ENCODE results near the gene APOC3. TPM values are rescaled to one million over a fixed set of nuclear protein-coding genes. Genes with fewer than 3 reads are reported as not detected.
A peak's percentile ranks its signal among the peaks of the same experiment; 100 is the strongest.

APOC3 gene
- total and polyA plus RNA-seq, 4 donors: 608 to 24,129 (median 9,307) TPM

GRCh38 chr11:116813170-116813569 is 16.5 kb upstream of the APOC3 start:
- peak overlapping the region in 1 of 2 donors; percentile 2 for H3K9ac ChIP-seq (ENCODE audit: low read depth in 1 of 2, low read length in 2 of 2)
- no peaks in the 10 kb centered on the region for H3K36me3 ChIP-seq (ENCODE audit: control insufficient read depth in 4 of 4, insufficient read depth in 3 of 4, low read depth in 1 of 4, low read length in 3 of 4)
- H3K9me3 ChIP-seq (ENCODE audit: control insufficient read depth in 4 of 4, low read length in 3 of 4): no peaks in the 10 kb centered on the region
- peaks cover 9 to 55% (median 34%) of the 10 kb centered on the region in 4 donors for H3K4me1 ChIP-seq (ENCODE audit: control insufficient read depth in 4 of 4, insufficient read depth in 4 of 4, low read length in 3 of 4)
- WGBS: 98% methylated on average over 1 of the region's 1 CpG
- TF ChIP-seq EGR1 (IDR thresholded peaks at IDR 0.05; ENCODE audit: low read depth in 2 of 2) (no peak), ATF3 (IDR thresholded peaks at IDR 0.05) (no peak), RAD21 (IDR thresholded peaks at IDR 0.05) (no peak), FOXA2 (IDR thresholded peaks at IDR 0.05) (no peak), FOXA1 (IDR thresholded peaks at IDR 0.05) (no peak), TAF1 (conservative IDR thresholded peaks at IDR 0.05) (no peak), GABPA (IDR thresholded peaks at IDR 0.05 in 1 of 2, conservative IDR thresholded peaks at IDR 0.05 in 1 of 2) (no peak), NR2F2 (IDR thresholded peaks at IDR 0.05) (no peak), YY1 (IDR thresholded peaks at IDR 0.05) (no peak), JUND (IDR thresholded peaks at IDR 0.05) (no peak), SP1 (IDR thresholded peaks at IDR 0.05) (no peak), RXRA (IDR thresholded peaks at IDR 0.05) (no peak), MAX (IDR thresholded peaks at IDR 0.05) (no peak), HNF4A (conservative IDR thresholded peaks at IDR 0.05) (no peak)
- TF ChIP-seq, protein P1, sequence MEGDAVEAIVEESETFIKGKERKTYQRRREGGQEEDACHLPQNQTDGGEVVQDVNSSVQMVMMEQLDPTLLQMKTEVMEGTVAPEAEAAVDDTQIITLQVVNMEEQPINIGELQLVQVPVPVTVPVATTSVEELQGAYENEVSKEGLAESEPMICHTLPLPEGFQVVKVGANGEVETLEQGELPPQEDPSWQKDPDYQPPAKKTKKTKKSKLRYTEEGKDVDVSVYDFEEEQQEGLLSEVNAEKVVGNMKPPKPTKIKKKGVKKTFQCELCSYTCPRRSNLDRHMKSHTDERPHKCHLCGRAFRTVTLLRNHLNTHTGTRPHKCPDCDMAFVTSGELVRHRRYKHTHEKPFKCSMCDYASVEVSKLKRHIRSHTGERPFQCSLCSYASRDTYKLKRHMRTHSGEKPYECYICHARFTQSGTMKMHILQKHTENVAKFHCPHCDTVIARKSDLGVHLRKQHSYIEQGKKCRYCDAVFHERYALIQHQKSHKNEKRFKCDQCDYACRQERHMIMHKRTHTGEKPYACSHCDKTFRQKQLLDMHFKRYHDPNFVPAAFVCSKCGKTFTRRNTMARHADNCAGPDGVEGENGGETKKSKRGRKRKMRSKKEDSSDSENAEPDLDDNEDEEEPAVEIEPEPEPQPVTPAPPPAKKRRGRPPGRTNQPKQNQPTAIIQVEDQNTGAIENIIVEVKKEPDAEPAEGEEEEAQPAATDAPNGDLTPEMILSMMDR (IDR thresholded peaks at IDR 0.05; ENCODE audit: low read depth, low read length, missing input control): no peak
- H3K27ac ChIP-seq (ENCODE audit: low read depth in 1 of 2, low read length in 2 of 2): peak overlapping the region; percentile 76 to 86
- H3K4me3 ChIP-seq (ENCODE audit: low read depth in 1 of 3, low read length in 3 of 3): peak overlapping the region in 1 of 3 donors; percentile 6
- H3K27me3 ChIP-seq (ENCODE audit: control insufficient read depth in 4 of 4, insufficient read depth in 4 of 4, low read length in 3 of 4): no peaks in the 10 kb centered on the region
- no peak for DNase-seq (ENCODE audit: low spot score)

DNA sequence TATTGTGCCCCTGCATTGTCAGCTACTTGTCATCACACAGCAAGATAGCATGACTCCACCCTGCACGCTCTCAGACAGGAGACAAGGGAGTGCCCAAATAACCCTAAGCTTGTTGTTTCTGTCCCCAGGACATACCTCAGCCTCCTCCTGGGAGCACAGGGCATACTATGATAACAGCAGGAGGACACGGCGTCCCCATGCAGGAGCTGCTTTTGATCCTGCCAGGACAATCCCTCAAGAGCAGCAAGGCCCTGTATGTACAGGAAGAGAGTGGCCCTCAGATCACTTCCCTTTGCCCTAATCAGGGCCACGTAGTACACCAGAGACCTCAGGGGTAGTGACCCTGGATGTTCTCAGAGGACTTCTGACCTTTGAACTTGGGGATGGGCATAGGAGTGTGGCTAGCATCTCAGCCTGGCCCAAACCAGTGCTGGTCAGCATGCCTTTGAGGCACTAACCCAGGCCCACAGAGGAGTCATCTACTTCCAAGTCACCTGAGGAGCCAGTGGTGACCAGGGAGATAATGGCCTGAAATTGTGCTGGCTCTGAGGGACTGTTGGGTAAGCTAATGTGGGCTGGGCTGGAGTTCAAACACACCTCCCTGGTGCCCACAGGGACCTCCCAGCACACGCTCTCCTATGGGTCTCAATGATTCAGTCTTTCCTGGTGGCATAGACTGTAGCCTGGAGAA is 15.8 kb upstream of the APOC3 start:
- no peak for DNase-seq (ENCODE audit: low spot score)
- Histone ChIP-seq H3K9ac (ENCODE audit: low read depth in 1 of 2, low read length in 2 of 2) (peak overlapping the region in 1 of 2 donors; percentile 26), H3K27ac (ENCODE audit: low read depth in 1 of 2, low read length in 2 of 2) (peak overlapping the region; percentile 76 to 86), H3K27me3 (ENCODE audit: control insufficient read depth in 4 of 4, insufficient read depth in 4 of 4, low read length in 3 of 4) (no peaks in the 10 kb centered on the region), H3K9me3 (ENCODE audit: control insufficient read depth in 4 of 4, low read length in 3 of 4) (no peaks in the 10 kb centered on the region), H3K4me1 (ENCODE audit: control insufficient read depth in 4 of 4, insufficient read depth in 4 of 4, low read length in 3 of 4) (peaks cover 9 to 49% (median 29%) of the 10 kb centered on the region in 4 donors), H3K4me3 (ENCODE audit: low read depth in 1 of 3, low read length in 3 of 3) (peak overlapping the region in 1 of 3 donors; percentile 40), H3K36me3 (ENCODE audit: control insufficient read depth in 4 of 4, insufficient read depth in 3 of 4, low read depth in 1 of 4, low read length in 3 of 4) (no peaks in the 10 kb centered on the region)
- TF ChIP-seq RXRA (IDR thresholded peaks at IDR 0.05) (peak; percentile 100), RAD21 (IDR thresholded peaks at IDR 0.05) (peak; percentile 55 to 73), FOXA2 (IDR thresholded peaks at IDR 0.05) (peak; percentile 79), ATF3 (IDR thresholded peaks at IDR 0.05) (peak; percentile 90), EGR1 (IDR thresholded peaks at IDR 0.05; ENCODE audit: low read depth in 2 of 2) (peak in 1 of 2 donors; percentile 58), NR2F2 (IDR thresholded peaks at IDR 0.05) (peak; percentile 99), ZBTB33 (IDR thresholded peaks at IDR 0.05) (peak; percentile 95), YY1 (IDR thresholded peaks at IDR 0.05) (peak; percentile 72), GABPA (IDR thresholded peaks at IDR 0.05 in 1 of 2, conservative IDR thresholded peaks at IDR 0.05 in 1 of 2) (peak in 1 of 2 donors; percentile 73), HNF4A (conservative IDR thresholded peaks at IDR 0.05) (peak; percentile 99 to 100), MAX (IDR thresholded peaks at IDR 0.05) (peak; percentile 92), SP1 (IDR thresholded peaks at IDR 0.05) (peak; percentile 100), TAF1 (conservative IDR thresholded peaks at IDR 0.05) (peak; percentile 96), JUND (IDR thresholded peaks at IDR 0.05) (peak; percentile 86 to 90), FOXA1 (IDR thresholded peaks at IDR 0.05) (peak; percentile 88), HNF4G (IDR thresholded peaks at IDR 0.05) (peak; percentile 99)
- TF ChIP-seq, protein P2, sequence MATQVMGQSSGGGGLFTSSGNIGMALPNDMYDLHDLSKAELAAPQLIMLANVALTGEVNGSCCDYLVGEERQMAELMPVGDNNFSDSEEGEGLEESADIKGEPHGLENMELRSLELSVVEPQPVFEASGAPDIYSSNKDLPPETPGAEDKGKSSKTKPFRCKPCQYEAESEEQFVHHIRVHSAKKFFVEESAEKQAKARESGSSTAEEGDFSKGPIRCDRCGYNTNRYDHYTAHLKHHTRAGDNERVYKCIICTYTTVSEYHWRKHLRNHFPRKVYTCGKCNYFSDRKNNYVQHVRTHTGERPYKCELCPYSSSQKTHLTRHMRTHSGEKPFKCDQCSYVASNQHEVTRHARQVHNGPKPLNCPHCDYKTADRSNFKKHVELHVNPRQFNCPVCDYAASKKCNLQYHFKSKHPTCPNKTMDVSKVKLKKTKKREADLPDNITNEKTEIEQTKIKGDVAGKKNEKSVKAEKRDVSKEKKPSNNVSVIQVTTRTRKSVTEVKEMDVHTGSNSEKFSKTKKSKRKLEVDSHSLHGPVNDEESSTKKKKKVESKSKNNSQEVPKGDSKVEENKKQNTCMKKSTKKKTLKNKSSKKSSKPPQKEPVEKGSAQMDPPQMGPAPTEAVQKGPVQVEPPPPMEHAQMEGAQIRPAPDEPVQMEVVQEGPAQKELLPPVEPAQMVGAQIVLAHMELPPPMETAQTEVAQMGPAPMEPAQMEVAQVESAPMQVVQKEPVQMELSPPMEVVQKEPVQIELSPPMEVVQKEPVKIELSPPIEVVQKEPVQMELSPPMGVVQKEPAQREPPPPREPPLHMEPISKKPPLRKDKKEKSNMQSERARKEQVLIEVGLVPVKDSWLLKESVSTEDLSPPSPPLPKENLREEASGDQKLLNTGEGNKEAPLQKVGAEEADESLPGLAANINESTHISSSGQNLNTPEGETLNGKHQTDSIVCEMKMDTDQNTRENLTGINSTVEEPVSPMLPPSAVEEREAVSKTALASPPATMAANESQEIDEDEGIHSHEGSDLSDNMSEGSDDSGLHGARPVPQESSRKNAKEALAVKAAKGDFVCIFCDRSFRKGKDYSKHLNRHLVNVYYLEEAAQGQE (IDR thresholded peaks at IDR 0.05): peak; percentile 86
- TF ChIP-seq, protein P1 (IDR thresholded peaks at IDR 0.05; ENCODE audit: low read depth, low read length, missing input control): no peak
- 29% methylated on average over 5 of the region's 5 CpGs for WGBS

Data from liver (tissue), 9 donors.